Measurements from ENCODE around the gene GPX4. TPM values are rescaled to one million over a fixed set of nuclear protein-coding genes. Genes with fewer than 3 reads are reported as not detected.

The GPX4 gene
- total RNA-seq: 461 and 469 TPM in 2 replicates

GRCh38 chr19:1103708-1104310, at the start of gene GPX4:
Gene GPX4, plus strand, starts transcription at chr19:1103994. Its CDS starts 50 bp downstream, at chr19:1104044.
- DNase-seq (ENCODE audit: low read depth in 2 of 2): peak; percentile 97 to 100

GRCh38 chr19:1054102-1055027, 49.4 kb upstream of the GPX4 start:
- no peak for DNase-seq (ENCODE audit: low read depth in 2 of 2)

- no peak for DNase-seq (ENCODE audit: low read depth in 2 of 2)
Measured at GRCh38 chr19:1055028-1055425, 48.8 kb upstream of the GPX4 start.

GRCh38 chr19:1055886-1056620, 47.7 kb upstream of the GPX4 start:
- DNase-seq (ENCODE audit: low read depth in 2 of 2): no peak

GRCh38 chr19:1057176-1057855, 46.5 kb upstream of the GPX4 start:
- DNase-seq (ENCODE audit: low read depth in 2 of 2): peak in 1 of 2 donors; percentile 53

GRCh38 chr19:1058112-1058511, 45.7 kb upstream of the GPX4 start:
- DNase-seq (ENCODE audit: low read depth in 2 of 2): no peak

- no peak for DNase-seq (ENCODE audit: low read depth in 2 of 2)
Measured at GRCh38 chr19:1060689-1061088, 43.1 kb upstream of the GPX4 start.

- DNase-seq (ENCODE audit: low read depth in 2 of 2): no peak
Measured at GRCh38 chr19:1061987-1062386, 41.8 kb upstream of the GPX4 start.

GRCh38 chr19:1062387-1063029, 41.3 kb upstream of the GPX4 start:
- no peak for DNase-seq (ENCODE audit: low read depth in 2 of 2)

- DNase-seq (ENCODE audit: low read depth in 2 of 2): peak in 1 of 2 donors; percentile 57
Measured at GRCh38 chr19:1063030-1063908, 40.5 kb upstream of the GPX4 start.

- DNase-seq (ENCODE audit: low read depth in 2 of 2): no peak
Measured at GRCh38 chr19:1063909-1064660, 39.7 kb upstream of the GPX4 start.

GRCh38 chr19:1064661-1065605, 38.9 kb upstream of the GPX4 start:
- DNase-seq (ENCODE audit: low read depth in 2 of 2): peak; percentile 49 to 77

- no peak for DNase-seq (ENCODE audit: low read depth in 2 of 2)
Measured at GRCh38 chr19:1065606-1066109, 38.1 kb upstream of the GPX4 start.

- no peak for DNase-seq (ENCODE audit: low read depth in 2 of 2)
Measured at GRCh38 chr19:1066251-1066747, 37.5 kb upstream of the GPX4 start.

GRCh38 chr19:1066748-1067340, 37.0 kb upstream of the GPX4 start, which contains the start of gene ARHGAP45:
Gene ARHGAP45, plus strand, starts transcription at chr19:1067167. Its CDS starts 239 bp downstream, at chr19:1067406.
- peak in 1 of 2 donors; percentile 34 for DNase-seq (ENCODE audit: low read depth in 2 of 2)

GRCh38 chr19:1067341-1067957, 36.3 kb upstream of the GPX4 start:
- DNase-seq (ENCODE audit: low read depth in 2 of 2): no peak

Data from dermis microvascular lymphatic vessel endothelial cell (primary cell).